Right hindlimb (tissue), 1 donor: ENCODE data around the gene ZNF391.
"Not testable (repeated sequence)": the region's sequence is repeated elsewhere in the genome, so short reads cannot be mapped to it uniquely, and the experiment has no call there.

ENCODE experiments used
- DNase-seq: peaks from one replicate; pipeline ENCODE4 v3.0.0-alpha.2; 2018

Gene ZNF391

DNA sequence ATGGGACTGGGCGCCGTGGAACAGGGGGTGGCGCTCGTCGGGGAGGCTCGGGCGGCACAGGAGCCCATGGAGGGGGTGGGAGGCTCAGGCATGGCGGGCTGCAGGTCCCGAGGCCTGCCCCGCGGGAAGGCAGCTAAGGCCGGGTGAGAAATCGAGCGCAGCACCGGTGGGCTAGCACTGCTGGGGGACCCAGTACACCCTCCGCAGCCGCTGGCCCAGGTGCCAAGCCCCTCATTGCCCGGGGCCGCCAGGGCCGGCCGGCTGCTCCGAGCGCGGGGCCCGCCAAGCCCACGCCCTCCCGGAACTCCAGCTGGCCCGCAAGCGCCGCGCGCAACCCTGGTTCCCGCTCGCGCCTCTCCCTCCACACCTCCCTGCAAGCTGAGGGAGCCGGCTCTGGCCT lies 36.3 kb downstream of the ZNF391 start:
- not testable (repeated sequence) for DNase-seq

DNA sequence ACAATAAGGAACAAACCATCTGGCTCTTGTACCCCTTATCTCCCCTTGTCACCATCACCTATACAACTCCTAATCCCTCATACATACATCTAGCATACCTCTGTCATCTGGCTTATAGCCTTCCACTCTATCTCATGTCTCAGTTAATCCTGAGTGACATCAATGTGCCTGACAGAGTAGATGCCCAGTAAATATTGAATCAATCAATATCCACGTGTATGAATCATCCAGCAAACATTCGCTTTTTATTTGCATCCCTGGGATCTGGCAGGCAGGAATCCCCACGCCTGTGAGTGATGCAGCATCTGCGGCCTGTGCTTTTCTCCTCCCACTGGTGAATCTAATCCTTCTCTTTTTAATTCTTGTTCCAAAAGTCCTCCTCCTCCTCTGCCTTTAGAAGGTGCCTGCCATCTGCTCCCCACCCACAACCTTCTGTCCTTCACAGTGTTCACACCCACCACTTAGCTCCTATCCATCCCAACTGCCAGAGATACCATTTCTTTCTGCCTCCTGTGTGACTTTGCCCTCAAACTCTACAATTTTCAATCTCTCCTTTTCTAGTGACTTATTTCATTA lies 37.6 kb downstream of the ZNF391 start:
- no peak for DNase-seq

DNA sequence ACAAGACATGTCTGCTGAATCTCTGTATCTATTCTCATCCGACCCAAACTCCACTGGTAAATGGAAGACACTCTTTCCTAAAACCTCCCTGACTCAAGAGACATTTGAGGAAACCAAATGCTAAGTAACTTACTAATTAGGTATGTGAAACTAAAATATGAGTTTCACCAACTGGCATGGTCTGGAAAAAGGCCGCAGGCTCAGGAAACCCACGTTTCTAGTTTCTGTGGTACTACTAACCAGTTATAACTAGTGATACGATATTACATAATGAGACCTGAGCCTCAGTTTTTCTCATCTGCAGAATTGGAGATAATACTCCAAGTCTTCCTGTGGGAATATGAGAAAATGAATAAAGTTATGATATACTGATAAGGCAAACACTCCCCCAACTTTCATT lies 39.9 kb downstream of the ZNF391 start:
- DNase-seq: no peak

DNA sequence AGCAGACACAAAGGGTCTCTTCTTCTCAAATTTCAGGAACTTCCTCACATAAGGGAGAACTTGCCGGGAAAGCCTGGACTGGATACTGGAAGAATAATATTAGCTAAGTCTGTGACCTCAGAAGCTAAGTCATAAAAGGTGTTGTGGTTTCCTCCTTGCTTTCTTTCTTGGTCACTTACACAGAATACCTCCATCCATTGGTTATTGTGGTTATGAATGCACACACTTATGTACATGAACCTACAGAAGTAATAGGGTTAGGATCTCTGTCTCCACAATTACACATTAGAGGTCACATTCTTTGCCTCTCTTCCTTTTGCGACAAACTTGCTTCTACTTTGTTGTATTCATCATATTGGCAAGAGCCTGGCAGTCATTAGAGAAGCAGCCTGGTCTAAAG lies 40.4 kb downstream of the ZNF391 start:
- no peak for DNase-seq

DNA sequence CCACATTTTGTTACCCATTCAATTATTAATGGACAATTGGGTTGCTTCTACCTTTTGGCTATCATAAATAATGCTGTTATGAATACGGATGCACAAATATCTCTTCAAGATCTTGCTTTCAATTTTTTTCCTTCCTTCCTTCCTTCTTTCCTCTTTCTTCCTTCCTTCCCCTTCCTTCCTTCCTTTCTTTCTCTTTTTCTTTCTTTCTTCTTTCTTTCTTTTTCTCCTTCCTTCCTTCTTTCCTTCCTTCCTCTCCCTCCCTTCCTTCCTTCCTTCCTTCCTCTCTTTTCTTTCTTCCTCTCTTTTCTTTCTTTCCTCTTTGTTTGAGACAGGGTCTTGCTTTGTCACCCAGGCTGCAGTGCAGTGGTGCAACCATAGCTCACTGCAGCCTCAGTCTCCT lies 45.2 kb downstream of the ZNF391 start:
- DNase-seq: no peak

DNA sequence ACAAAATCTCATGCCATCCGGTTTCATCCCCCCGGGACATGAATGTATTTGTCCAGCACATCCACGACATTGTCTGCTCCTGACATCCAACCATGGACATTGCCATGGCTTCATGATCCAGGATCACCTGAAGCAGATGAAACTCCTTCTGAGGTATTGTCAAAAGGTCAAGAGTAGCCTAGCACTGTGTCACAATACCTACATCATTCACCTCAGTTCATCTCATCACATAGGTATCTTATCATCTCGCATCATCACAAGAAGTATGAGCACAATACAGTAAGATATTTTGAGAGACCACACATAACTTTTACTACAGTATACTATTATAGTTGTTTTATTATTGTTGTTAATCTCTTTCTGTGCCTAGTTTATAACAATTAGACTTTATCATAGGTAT lies 50.8 kb downstream of the ZNF391 start:
- no peak for DNase-seq

DNA sequence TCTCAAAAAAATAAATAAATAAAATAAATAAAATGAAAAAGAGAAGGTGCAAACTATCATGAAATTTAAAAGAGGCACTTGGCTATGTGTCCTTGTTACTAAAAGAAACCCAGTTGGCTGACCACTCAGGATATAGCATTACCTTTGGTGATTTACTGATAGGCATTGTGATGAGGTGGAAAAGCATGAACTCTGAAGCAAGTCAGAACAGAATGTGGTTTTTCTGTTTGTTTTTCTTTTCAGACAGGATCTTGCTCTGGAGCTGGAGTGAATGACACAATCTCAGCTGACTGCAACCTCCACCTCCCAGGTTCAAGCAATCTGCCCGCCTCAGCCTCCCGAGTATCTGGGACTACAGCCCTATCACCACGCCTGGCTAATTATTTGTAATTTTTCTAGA lies 52.4 kb downstream of the ZNF391 start:
- DNase-seq: no peak

DNA sequence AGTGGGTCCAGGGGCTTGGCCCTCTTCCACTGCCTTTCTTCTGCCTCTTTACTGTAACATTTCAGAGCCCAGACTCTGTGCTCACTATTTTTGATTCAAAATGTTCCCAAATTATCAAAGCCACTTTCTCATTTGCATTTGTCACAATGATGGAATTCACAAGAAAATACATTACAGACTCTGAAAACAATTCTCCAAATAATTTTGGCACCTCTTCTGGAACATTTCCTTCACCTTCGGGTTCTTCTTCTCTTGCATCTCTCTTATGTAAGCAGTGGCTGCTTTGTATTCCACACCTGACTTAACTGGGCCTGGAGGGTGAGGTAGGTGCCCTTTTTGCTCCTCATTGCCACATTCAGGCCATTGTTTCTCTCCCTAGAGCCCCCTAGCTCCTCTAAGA lies 54.4 kb downstream of the ZNF391 start:
- DNase-seq: no peak

DNA sequence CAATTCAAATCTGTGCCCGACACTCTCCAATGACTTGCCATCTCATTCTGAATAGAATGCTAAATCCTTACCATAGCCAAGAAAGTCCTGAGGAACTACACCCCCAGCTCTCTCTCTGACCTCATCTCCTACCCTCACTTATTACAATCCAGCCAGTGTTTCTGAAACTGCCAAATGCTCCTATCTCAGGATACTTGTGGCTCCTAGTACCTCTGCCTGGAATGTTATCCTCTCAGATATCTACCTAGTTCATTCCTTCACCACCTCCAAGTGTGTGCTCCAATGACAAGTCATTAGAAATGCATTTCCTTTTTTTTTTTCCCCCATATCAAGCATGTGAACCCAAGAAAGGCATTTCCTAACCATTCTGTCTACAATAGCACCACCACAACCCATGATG lies 59.9 kb downstream of the ZNF391 start:
- DNase-seq: no peak

DNA sequence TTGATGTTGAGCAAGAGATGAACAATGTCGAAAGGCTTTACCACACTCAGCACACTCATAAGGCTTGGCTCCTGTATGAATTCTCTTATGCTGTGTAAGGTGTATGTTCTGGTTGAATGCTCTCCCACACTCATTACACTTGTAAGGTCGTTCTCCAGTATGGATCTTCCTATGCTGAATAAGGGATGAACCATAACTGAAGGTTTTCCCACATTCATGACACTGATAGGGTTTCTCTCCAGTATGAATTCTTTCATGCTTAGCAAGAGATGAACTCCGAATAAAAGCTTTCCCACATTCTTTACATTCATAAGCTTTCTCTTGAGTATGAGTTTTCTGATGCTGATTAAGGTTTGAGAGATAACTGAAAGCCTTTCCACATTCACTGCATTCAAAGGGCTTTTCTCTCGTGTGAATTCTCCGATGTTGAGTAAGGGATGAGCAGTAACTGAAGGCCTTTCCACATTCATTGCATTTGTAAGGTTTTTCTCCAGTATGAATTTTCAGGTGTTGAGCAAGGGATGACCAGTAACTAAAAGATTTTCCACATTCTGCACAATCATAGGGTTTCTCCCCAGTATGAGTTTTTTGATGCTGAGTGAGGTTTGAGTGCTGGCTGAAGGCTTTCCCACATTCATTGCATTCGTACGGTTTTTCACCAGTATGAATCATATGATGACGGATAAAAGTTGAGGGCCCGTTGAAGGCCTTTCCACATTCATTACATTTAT lies 63.3 kb downstream of the ZNF391 start:
- DNase-seq: no peak

DNA sequence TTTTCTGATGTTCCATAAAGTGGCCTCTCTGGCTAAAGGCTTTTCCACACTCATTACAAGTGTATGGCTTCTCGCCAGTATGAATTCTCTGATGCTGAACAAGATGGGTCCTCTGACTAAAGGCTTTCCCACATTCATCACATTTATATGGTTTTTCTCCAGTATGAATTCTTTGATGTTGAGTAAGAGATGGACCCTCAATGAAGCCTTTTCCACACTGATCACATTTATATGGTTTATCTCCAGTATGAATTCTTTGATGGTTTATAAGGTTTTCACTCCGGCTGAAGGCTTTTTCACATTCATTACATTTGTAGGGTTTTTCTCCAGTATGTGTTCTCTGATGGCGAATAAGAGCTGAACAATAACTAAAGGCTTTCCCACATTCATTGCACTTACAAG lies 63.9 kb downstream of the ZNF391 start:
- DNase-seq: no peak
